HCT116 (cell line): ENCODE results near the gene CA12. TPM values are rescaled to one million over a fixed set of nuclear protein-coding genes. Genes with fewer than 3 reads are reported as not detected.

ENCODE experiments used
- ATAC-seq: fragments of 200-7000 bp; cut with Tn5 transposase; 2 replicates; pipeline ENCODE4 v1.9.1; 2020; ENCODE audit warnings: mild to moderate bottlenecking, moderate library complexity
- BruUV-seq: library from RNA; stranded (reverse); fragments of 400-500 nt; replicated peaks from 2 replicates; lab custom pipeline; 2021; lab: Mats Ljungman, UMichigan
- CTCF ChIA-PET: fragments of 300-600 bp; sonication (Branson Sonifier 250); formaldehyde crosslinking; loops from one replicate; lab custom pipeline; 2021; ENCODE audit warnings: antibody characterized with exemption; lab: Charles Lee
- POLR2A ChIA-PET: fragments of 300-600, 350-600 bp; sonication (Branson Sonifier 250); formaldehyde crosslinking; loops from one replicate; lab custom pipeline; 2021; ENCODE audit warnings: antibody characterized with exemption; lab: Charles Lee
- RAD21 ChIA-PET, 2 experiments: fragments of 300-600 bp; sonication (Branson Sonifier 250); formaldehyde crosslinking; loops; one replicate each; lab custom pipeline; 2023; ENCODE audit warnings: low total read pairs in 2 of 2; ENCODE audit not compliant: uncharacterized antibody in 2 of 2, unreplicated experiment in 2 of 2, low non-redundant PET in 1 of 2; lab: Charles Lee
- DNase-seq: peaks from one replicate; pipeline ENCODE4 v3.0.0-alpha.2; 2010; ENCODE audit warnings: low read depth, low spot score
- H2AFZ ChIP-seq: fragments of 200-600 bp; shearing (Covaris generic), sonication (generic); 2 replicates; pipeline ENCODE4 v1.6.1; 2017; ENCODE audit warnings: low read depth, mixed run types, mixed read lengths, antibody characterized with exemption, low read length; ENCODE audit not compliant: poor library complexity, severe bottlenecking
- H3K27ac ChIP-seq: 2 replicates; pipeline ENCODE4 v1.5.1; 2012; ENCODE audit warnings: low read depth, low read length
- H3K27me3 ChIP-seq: fragments of 200-600 bp; sonication (generic); 2 replicates; pipeline ENCODE4 v1.6.1; 2016; ENCODE audit warnings: mixed run types, low read length, mixed read lengths; ENCODE audit not compliant: insufficient read depth
- H3K36me3 ChIP-seq, 2 experiments: fragments of 200-500 bp in 1 of 2; fragments of 200-600 bp in 1 of 2; sonication (Bioruptor generic) in 1 of 2; sonication (generic) in 1 of 2; 2 replicates each; pipeline versions ENCODE4 v1.5.1 to v1.6.1; 2014 to 2016; ENCODE audit warnings: low read length in 2 of 2, inconsistent platforms in 1 of 2, mixed read lengths in 1 of 2, mixed run types in 1 of 2; ENCODE audit not compliant: insufficient read depth in 2 of 2, control insufficient read depth in 1 of 2
- H3K4me1 ChIP-seq, 2 experiments: fragments of 200-600 bp in 1 of 2; sonication (generic) in 1 of 2; 2 replicates each; pipeline versions ENCODE4 v1.5.1 to v1.6.1; 2012 to 2017; ENCODE audit warnings: low read length in 2 of 2, inconsistent platforms in 1 of 2, mild to moderate bottlenecking in 1 of 2, mixed read lengths in 1 of 2, mixed run types in 1 of 2, moderate library complexity in 1 of 2; ENCODE audit not compliant: insufficient read depth in 2 of 2, control insufficient read depth in 1 of 2
- H3K4me2 ChIP-seq: fragments of 200-600 bp; sonication (generic); 2 replicates; pipeline ENCODE4 v1.6.1; 2017; ENCODE audit warnings: mixed run types, low read length, mixed read lengths
- H3K4me3 ChIP-seq, 2 experiments: fragments of 200-600 bp in 1 of 2; sonication (generic) in 1 of 2; replicated peaks in 1 of 2; 2 replicates each; pipeline ENCODE4 v1.5.1; 2011 to 2016; ENCODE audit warnings: low read length in 2 of 2, control low read depth in 1 of 2, low read depth in 1 of 2, mild to moderate bottlenecking in 1 of 2, mixed read lengths in 1 of 2, mixed run types in 1 of 2
- H3K79me2 ChIP-seq: fragments of 200-600 bp; sonication (generic); 2 replicates; pipeline ENCODE4 v1.6.1; 2017; ENCODE audit warnings: mild to moderate bottlenecking, mixed run types, low read length, moderate library complexity, mixed read lengths; ENCODE audit not compliant: insufficient read depth
- H3K9ac ChIP-seq: fragments of 200-600 bp; sonication (generic); 2 replicates; pipeline ENCODE4 v1.6.1; 2016; ENCODE audit warnings: low read length, mixed read lengths
- H3K9me2 ChIP-seq: fragments of 200-600 bp; sonication (generic), shearing (Covaris generic); 2 replicates; pipeline ENCODE4 v1.6.1; 2017; ENCODE audit warnings: mixed run types, mild to moderate bottlenecking, moderate library complexity; ENCODE audit not compliant: insufficient read depth
- H3K9me3 ChIP-seq, 2 experiments: fragments of 200-500 bp in 1 of 2; fragments of 200-600 bp in 1 of 2; sonication (Bioruptor generic) in 1 of 2; sonication (generic) in 1 of 2; 2 replicates each; pipeline ENCODE4 v1.6.1; 2014 to 2017; ENCODE audit warnings: low read length in 2 of 2, mixed read lengths in 2 of 2, inconsistent platforms in 1 of 2, low read depth in 1 of 2, mild to moderate bottlenecking in 1 of 2, mixed run types in 1 of 2, moderate library complexity in 1 of 2; ENCODE audit not compliant: control insufficient read depth in 1 of 2, insufficient read depth in 1 of 2
- H4K20me1 ChIP-seq: fragments of 200-600 bp; sonication (generic), shearing (Covaris generic); 2 replicates; pipeline ENCODE4 v1.6.1; 2017; ENCODE audit warnings: mixed run types, mild to moderate bottlenecking, moderate library complexity; ENCODE audit not compliant: insufficient read depth
- CEBPB ChIP-seq: IDR thresholded peaks from 2 replicates; pipeline ENCODE4 v1.6.1; 2012; ENCODE audit warnings: low read depth
- ELF1 ChIP-seq: IDR thresholded peaks from 2 replicates; pipeline ENCODE4 v1.6.1; 2012; ENCODE audit warnings: low read depth, borderline replicate concordance
- EZH2 ChIP-seq: fragments of 200-600 bp; sonication (generic); IDR thresholded peaks from 2 replicates; pipeline ENCODE4 v1.6.1; 2017; ENCODE audit warnings: antibody characterized with exemption, mixed run types
- EZH2phosphoT487 ChIP-seq: fragments of 200-600 bp; IDR thresholded peaks from 2 replicates; pipeline ENCODE4 v1.6.1; 2018; ENCODE audit warnings: antibody characterized with exemption, borderline replicate concordance
- JUND ChIP-seq: IDR thresholded peaks from 2 replicates; pipeline ENCODE4 v1.6.1; 2012
- POLR2AphosphoS5 ChIP-seq: IDR thresholded peaks from 2 replicates; pipeline ENCODE4 v1.6.1; 2011; ENCODE audit warnings: mild to moderate bottlenecking, low read depth, low read length, moderate library complexity
- RAD21 ChIP-seq: IDR thresholded peaks from 2 replicates; pipeline ENCODE4 v1.6.1; 2012; ENCODE audit warnings: low read depth, mild to moderate bottlenecking
- SIN3A ChIP-seq: IDR thresholded peaks from 2 replicates; pipeline ENCODE4 v1.6.1; 2012; ENCODE audit warnings: low read depth
- SP1 ChIP-seq: IDR thresholded peaks from 2 replicates; pipeline ENCODE4 v1.6.1; 2012; ENCODE audit warnings: low read depth
- SRF ChIP-seq: IDR thresholded peaks from 2 replicates; pipeline ENCODE4 v1.6.1; 2012; ENCODE audit warnings: low read depth
- YY1 ChIP-seq: IDR thresholded peaks from 2 replicates; pipeline ENCODE4 v1.6.1; 2011; ENCODE audit warnings: low read length, low read depth, moderate library complexity, mild to moderate bottlenecking; ENCODE audit not compliant: insufficient replicate concordance; ENCODE audit errors: extremely low read depth
- ZNF274 ChIP-seq: fragments of 200-500 bp; sonication (Bioruptor generic); IDR thresholded peaks from 2 replicates; pipeline ENCODE4 v1.6.1; 2014; ENCODE audit warnings: mild to moderate bottlenecking, low read depth, low read length, inconsistent platforms
- intact Hi-C: fragments of 100-400 bp; cut with micrococcal nuclease; formaldehyde crosslinking; loops from 2 replicates; pipeline ENCODE4 v1.10.0; 2022
- total RNA-seq: library from RNA; stranded (reverse); gene quantifications from one replicate; pipeline ENCODE4 v1.2.1, GENCODE V29; 2021; ENCODE audit not compliant: unreplicated experiment
- TF ChIP-seq, protein P1 (sequence below): IDR thresholded peaks from 2 replicates; pipeline ENCODE4 v1.6.1; 2012
- TF ChIP-seq, protein P2 (sequence below): IDR thresholded peaks from 2 replicates; pipeline ENCODE4 v1.6.1; 2011; ENCODE audit warnings: mild to moderate bottlenecking, low read length, moderate library complexity; ENCODE audit not compliant: insufficient replicate concordance; ENCODE audit errors: extremely low read depth
- TF ChIP-seq, protein P3 (sequence below): IDR thresholded peaks from 2 replicates; pipeline ENCODE4 v1.6.1; 2012

The CA12 gene
- total RNA-seq, 1 experiment from 2014 or later = 1.8 TPM

DNA sequence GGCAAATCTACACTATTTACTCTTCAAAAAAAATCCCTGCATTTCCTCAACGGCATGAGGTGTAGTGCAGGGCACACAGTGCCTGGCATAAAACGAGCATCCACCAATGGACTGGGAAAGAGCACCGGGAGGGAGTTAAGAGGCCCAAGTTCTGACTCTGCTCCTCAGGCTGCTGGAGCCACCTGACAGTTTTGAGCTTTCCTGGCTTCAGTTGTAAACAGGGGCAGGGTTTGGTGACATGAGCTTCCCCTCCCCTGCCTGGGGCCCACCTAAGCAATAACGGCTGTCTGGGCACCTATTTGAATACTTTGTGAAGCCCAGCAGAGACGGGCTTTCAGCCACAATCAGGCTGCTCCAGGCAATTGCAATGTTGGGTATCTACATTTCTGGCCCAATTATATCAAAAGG, 16.4 kb downstream of the CA12 start:
- no peaks in the 10 kb centered on the region for H3K9me3 ChIP-seq
- ChIA-PET POLR2A (no interaction called here), CTCF (no interaction called here)
- no peak for TF ChIP-seq SRF
- TF ChIP-seq EZH2phosphoT487 = no peak
- TF ChIP-seq, protein P1, sequence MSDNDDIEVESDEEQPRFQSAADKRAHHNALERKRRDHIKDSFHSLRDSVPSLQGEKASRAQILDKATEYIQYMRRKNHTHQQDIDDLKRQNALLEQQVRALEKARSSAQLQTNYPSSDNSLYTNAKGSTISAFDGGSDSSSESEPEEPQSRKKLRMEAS = no peak
- TF ChIP-seq, protein P2, sequence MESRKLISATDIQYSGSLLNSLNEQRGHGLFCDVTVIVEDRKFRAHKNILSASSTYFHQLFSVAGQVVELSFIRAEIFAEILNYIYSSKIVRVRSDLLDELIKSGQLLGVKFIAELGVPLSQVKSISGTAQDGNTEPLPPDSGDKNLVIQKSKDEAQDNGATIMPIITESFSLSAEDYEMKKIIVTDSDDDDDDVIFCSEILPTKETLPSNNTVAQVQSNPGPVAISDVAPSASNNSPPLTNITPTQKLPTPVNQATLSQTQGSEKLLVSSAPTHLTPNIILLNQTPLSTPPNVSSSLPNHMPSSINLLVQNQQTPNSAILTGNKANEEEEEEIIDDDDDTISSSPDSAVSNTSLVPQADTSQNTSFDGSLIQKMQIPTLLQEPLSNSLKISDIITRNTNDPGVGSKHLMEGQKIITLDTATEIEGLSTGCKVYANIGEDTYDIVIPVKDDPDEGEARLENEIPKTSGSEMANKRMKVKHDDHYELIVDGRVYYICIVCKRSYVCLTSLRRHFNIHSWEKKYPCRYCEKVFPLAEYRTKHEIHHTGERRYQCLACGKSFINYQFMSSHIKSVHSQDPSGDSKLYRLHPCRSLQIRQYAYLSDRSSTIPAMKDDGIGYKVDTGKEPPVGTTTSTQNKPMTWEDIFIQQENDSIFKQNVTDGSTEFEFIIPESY = no peak
- TF ChIP-seq, all 23 proteins: peak for 0
- Histone ChIP-seq H3K4me3 (no peak overlapping the region), H3K4me1 (no peaks in the 10 kb centered on the region), H3K9me2 (no peaks in the 10 kb centered on the region), H4K20me1 (no peaks in the 10 kb centered on the region), H3K36me3 (no peaks in the 10 kb centered on the region), H3K9ac (no peak overlapping the region), H3K27ac (no peak overlapping the region), H3K4me2 (no peak overlapping the region), H2AFZ (no peak overlapping the region), H3K79me2 (no peaks in the 10 kb centered on the region), H3K27me3 (no peaks in the 10 kb centered on the region)
- DNase-seq (no peak), ATAC-seq (no peak)
- no TSS peak for BruUV-seq
- RAD21 ChIA-PET = no interaction called here
- intact Hi-C loops = no loop called here

DNA sequence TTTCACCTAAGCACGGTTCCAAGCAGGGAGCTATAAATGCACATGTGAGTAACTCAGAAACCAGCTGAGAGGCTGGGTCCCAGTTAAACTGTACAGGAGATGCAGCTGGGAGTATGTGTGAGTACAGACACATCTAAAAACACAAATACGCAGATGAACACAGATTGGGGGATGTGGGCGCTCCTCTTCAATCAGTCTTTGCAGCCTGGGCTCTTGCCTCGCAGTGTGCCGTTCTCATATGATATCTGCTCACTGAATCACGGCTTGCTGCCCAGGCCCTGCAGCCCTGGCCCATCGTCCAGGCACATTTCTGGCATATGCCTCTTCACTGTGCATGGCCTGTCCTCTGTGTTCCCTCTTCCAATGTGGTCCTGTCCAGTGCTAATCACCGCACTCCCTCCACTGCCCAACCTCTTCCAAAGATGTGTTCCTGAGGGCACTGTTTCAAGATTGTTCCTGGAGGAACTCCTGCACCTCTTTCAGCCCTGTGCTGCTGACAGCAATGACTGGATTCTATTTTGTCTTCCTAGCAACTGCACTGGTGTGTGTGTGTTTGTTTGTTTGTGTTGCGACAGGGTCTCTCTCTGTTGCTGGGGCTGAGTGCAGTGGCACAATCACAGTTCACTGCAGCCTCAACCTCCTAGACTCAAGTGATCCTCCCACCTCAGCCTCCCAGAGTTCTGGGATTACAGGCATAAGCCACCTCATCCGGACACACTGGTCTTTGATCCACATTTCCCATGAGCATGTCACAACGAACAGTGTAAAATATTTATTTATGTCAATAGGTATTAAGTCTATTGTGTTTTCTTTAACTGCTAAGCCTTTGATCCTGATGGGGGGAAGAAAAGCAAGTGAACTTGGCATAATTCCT, 17.0 kb downstream of the CA12 start:
- intact Hi-C loops = no loop called here
- no peak overlapping the region for H3K4me2 ChIP-seq
- ATAC-seq (no peak), DNase-seq (no peak)
- ChIA-PET POLR2A (no interaction called here), CTCF (no interaction called here), RAD21 (no interaction called here)
- H3K27me3 ChIP-seq = no peaks in the 10 kb centered on the region
- no peaks in the 10 kb centered on the region for H3K9me3 ChIP-seq
- H3K36me3 ChIP-seq = no peaks in the 10 kb centered on the region
- H3K4me1 ChIP-seq = no peaks in the 10 kb centered on the region
- H2AFZ ChIP-seq = no peak overlapping the region
- H4K20me1 ChIP-seq = no peaks in the 10 kb centered on the region
- H3K9ac ChIP-seq = no peak overlapping the region
- H3K9me2 ChIP-seq = no peaks in the 10 kb centered on the region
- H3K79me2 ChIP-seq = no peaks in the 10 kb centered on the region
- H3K4me3 ChIP-seq = no peak overlapping the region
- no TSS peak for BruUV-seq
- H3K27ac ChIP-seq = no peak overlapping the region
- TF ChIP-seq ELF1 (no peak), SIN3A (no peak), POLR2AphosphoS5 (no peak), ZNF274 (no peak), SP1 (no peak), RAD21 (no peak), EZH2phosphoT487 (no peak), JUND (no peak), YY1 (no peak), CEBPB (no peak), EZH2 (no peak)
- TF ChIP-seq, protein P3, sequence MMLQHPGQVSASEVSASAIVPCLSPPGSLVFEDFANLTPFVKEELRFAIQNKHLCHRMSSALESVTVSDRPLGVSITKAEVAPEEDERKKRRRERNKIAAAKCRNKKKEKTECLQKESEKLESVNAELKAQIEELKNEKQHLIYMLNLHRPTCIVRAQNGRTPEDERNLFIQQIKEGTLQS = no peak
